Measurements from ENCODE around the gene CCDC61.
A peak's percentile ranks its signal among the peaks of the same experiment; 100 is the strongest.

CCDC61 gene

GRCh38 chr19:46017874-46018675 lies 22.8 kb downstream of the CCDC61 start:
- DNase-seq = no peak

- DNase-seq = no peak
Observed at GRCh38 chr19:46018729-46019251, 23.5 kb downstream of the CCDC61 start.

- peak; percentile 35 for DNase-seq
Observed at GRCh38 chr19:46019270-46019669, 24.0 kb downstream of the CCDC61 start.

- DNase-seq = no peak
Observed at GRCh38 chr19:46020819-46021125, 25.5 kb downstream of the CCDC61 start.

DNA sequence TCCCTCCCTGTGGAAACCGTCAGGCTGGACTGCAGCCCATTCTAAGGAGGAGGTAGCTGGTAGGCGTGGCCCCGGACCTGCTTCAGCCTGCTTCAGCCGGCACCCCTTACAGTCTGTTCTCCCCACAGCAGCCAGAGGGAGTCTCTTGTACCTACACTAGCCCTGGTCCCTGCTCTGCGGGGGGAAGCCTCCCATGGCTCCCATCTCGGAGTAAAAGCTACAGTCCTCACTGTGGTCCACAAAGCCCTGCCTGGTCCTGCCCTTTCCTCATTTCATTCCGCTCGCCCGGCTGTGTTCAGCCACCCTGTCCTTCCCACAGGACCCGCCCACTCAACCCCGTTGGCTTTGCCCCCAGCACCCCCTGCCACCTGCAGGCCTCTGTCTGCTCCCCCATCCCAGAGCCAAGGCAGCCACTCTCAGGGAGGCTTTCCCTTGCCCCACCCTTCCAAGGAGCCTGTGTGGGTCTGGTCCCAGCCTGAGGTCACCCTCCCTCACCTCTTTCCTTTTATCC lies 26.3 kb downstream of the CCDC61 start:
- no peak for DNase-seq

- no peak for DNase-seq
Observed at GRCh38 chr19:46022061-46022430, 26.8 kb downstream of the CCDC61 start.

GRCh38 chr19:46022431-46023310 lies 27.4 kb downstream of the CCDC61 start, which contains the start of gene PGLYRP1:
PGLYRP1 (minus strand) TSS chr19:46023053; CDS start chr19:46023021, 32 bp downstream.
- DNase-seq = peak; percentile 39

GRCh38 chr19:46023311-46023779 lies 28.1 kb downstream of the CCDC61 start:
- no peak for DNase-seq

- DNase-seq = no peak
Observed at GRCh38 chr19:46025835-46026234, 30.6 kb downstream of the CCDC61 start.

GRCh38 chr19:46030812-46031550 lies 35.7 kb downstream of the CCDC61 start:
- no peak for DNase-seq

GRCh38 chr19:46031781-46032596 lies 36.7 kb downstream of the CCDC61 start:
- no peak for DNase-seq

- no peak for DNase-seq
Observed at GRCh38 chr19:46032597-46033025, 37.3 kb downstream of the CCDC61 start.

DNA sequence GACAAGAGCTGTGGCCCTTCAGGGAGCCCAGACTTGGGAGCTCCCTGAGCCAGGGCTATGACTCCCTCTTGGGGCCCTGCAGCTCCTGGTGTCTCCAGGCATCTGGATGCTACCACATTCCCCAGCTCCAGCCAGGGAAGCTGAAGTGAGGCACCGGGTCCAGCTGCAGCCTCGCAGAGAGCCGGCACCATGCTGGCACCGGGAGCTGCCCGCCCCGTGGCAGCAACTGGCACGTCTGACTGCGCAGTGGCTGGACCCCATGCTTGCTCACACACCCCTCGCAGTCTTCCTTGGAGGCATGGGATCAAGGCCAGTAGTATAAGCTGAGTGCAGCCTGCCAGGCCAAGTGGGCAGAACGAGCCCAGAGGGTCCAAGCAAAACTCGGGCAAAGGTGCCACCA lies 38.1 kb downstream of the CCDC61 start:
- no peak for DNase-seq

GRCh38 chr19:46035546-46035945 lies 40.3 kb downstream of the CCDC61 start:
- DNase-seq = no peak

GRCh38 chr19:46035986-46036743 lies 40.9 kb downstream of the CCDC61 start:
- no peak for DNase-seq

GRCh38 chr19:46036744-46037128 lies 41.5 kb downstream of the CCDC61 start:
- no peak for DNase-seq

DNA sequence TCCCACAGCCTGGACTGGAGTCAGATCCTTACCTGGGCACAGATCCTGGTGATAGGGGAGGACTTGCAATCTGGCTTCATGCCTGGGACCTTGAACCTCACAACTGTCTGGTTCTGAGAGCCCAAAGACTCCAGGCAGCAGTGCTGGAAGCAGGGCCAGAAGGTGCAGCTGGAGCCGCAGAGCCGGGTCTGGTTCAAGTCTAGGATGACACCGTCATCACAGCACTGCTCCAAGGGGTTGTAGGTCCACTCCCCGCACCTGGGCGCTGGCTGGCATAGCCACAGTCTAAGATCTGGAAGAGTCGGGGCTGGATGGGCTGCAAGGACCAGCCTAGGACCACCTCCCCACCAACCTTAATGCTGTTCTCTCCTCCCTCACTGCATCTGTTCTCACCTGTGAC lies 44.9 kb downstream of the CCDC61 start:
- DNase-seq = no peak

DNA sequence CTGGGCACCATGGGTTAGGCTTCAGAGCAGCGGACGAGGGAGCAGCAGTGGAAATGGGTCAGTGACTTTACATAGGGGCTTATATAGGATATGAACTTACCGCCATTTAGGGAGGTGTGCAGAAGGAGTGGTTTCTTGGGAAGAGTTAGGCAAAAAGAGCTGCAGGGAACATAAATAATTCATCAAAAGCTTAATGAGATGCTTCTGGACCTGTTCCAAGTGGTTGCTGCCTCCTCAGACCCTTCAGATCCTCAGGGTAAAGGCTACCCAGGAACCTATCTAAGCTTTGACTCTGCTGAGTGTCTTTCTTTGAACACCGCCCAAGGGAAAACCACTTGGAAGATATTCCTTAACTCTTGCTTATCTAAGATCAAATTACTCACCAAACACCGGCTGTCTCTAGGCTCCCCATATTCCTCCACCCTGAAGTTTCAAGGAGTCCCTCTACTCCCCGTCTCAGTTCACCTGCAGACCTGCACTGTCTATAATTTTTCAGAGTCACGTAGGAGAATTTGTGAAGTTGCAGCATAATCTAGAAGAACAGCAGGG lies 45.8 kb downstream of the CCDC61 start, which contains the start of gene IGFL4:
IGFL4 (minus strand) TSS at position 51 of the 549 bp plus-strand sequence; CDS start at position 11, 40 bp downstream.
- DNase-seq = no peak

- no peak for DNase-seq
Observed at GRCh38 chr19:46042252-46042883, 47.1 kb downstream of the CCDC61 start.

- DNase-seq = no peak
Observed at GRCh38 chr19:46043519-46043918, 48.3 kb downstream of the CCDC61 start.

All from right forelimb (tissue), 1 donor.